Stimulated activated CD4-positive, alpha-beta T cell treated with anti-CD3 and anti-CD28 coated beads, Interleukin-15, amount 100 ng/mL, for 48 hours (primary cell): Measurements from ENCODE around the gene PPM1F.

Experiments used
- DNase-seq, 2 donors: peaks; one replicate each; pipeline ENCODE4 v3.0.0-alpha.2; 2020; ENCODE audit warnings: low read depth in 2 of 2

PPM1F gene, protein sequence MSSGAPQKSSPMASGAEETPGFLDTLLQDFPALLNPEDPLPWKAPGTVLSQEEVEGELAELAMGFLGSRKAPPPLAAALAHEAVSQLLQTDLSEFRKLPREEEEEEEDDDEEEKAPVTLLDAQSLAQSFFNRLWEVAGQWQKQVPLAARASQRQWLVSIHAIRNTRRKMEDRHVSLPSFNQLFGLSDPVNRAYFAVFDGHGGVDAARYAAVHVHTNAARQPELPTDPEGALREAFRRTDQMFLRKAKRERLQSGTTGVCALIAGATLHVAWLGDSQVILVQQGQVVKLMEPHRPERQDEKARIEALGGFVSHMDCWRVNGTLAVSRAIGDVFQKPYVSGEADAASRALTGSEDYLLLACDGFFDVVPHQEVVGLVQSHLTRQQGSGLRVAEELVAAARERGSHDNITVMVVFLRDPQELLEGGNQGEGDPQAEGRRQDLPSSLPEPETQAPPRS

DNA sequence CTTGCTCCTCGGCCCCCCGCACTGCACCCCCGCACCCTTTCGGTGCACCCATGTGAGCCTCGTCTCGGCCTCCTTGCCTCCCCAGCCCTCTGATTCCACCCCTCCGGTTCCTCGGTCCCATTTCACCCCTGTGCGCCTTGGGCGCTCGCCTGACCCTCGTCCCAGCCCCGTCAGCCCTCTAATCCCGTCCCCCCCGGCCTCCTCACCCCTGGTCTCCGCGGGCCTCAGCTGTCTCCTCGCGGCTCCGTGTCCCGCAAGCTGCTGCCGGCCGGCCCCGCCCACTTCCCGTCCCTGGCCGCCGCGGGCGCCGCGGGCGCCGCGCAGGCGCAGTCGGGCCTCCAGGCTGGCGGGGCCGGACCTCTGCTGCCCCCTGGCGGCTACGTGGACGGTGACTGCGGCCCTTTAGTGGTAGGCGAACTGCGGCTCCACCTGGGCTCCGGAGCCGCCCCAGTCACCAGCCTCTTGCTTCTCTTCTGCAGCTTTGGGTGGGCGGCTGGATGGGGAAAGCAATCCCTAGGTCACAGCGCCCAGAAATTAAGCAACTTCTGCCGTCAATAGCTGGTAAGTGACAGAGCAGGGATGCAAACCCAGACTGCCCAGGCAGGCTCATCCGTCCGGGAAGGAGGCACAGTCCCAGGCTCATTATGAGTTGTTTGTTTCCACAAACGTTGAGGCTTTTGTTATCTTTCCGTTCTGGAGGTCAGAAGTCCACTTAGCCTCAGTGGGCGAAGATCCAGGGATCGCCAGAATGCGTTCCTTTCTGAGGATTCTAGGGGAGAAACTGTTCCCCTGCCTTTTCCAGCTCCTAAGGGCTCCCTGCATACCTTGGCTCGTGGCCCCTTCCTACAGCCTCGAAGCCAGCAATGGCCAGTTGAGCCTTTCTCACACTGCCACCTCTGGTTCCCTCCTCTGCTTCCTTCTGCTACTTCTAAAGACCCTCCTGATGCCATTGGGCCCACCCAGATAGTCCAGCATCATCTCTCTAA is at the start of gene PPM1F:
Gene PPM1F, minus strand, starts transcription at position 263 of the 986 bp plus-strand sequence. CDS start 6,800 bp downstream, outside the sequence.
- peak; percentile 73 to 84 for DNase-seq

DNA sequence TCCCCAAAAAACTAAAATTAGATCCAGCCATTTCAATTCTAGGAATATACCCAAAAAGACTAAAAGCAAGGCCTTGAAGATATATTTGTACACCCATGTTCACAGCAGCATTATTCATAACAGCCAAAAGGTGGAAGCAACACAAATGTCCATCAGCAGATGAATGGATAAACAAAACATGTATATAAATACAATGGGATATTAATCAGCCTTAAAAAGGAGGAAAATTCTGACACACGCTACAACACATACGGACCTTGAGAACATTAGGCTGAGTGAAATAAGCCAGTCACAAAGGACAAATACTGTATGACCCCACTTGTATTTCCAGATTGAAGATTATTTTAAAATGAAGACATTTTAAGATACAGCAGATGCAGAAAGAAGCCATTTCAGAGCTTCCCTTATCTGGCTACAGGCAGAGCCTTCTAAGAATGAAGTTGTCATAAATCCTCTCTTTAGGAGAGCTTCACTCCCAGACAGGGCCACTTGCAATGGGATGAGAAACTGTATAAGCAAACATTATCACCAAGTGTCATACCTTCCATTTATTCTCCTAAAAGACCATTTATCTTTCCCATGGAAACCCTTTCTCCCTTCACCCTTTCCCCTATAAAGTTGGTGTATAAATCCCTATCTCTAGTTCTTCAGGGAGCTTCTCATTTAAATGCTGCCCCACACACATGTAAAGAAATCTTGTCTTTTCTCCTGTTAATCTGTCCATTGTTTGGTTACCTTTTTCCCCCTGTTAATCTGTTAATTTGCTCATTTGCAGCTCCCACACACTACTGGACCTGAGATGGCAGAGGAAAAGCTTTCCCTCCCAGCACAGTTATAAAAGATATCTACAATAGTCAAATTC is 49.2 kb upstream of the PPM1F start:
- DNase-seq, result no peak

DNA sequence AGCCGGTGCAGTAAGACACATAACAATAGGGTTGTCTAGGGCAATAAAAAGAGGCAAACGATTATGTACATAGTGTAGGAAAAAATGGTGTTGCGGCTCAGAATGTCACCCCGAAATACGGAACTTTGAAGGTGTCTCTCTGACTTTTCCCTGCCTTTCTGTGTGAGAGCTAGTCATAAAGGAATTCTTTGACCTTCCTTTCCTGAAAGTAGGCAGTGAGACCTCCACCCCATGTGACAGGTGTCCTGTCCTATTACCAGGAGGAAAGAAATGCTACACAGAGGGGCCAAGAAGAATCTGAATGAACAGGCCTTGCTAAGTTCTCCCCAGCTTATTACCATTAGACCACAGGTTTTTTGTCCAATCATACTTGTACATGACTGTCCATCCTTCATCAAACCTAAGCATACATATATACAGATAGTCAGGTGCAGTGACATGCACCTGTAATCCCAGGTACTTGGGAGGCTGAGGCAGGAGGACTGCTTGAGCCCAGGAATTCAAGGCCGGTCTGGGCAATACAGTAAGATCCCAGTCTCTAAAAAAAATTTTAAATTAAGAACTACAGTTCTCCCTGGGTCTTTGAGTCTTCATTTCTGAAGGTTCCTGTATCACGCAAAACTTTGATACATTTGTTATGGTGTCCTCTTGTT is 46.1 kb upstream of the PPM1F start:
- no peak for DNase-seq

DNA sequence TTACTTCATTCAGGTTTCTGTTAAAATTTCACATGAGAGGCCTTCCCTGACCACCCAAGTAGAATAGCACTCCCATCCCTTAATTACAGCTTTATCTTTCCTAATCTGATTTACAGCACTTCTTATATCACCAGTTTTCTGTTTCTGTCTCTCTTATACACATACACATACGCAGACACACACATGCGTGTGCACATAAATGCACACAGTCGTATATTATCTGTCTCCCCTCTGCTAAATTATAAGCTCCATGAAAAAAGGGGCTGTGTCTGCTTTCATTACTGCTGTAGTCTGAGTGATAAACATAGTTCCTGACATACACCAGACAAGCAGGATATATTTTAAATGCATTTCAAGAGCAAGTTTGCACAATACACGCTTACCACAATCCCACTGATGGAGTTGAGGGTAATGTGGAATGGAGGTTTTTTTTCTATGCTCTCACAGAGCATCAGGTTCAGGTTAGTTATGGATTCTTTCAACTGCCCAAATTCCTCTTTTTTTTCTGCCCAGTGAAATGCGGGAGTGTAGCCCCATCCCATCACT is 43.6 kb upstream of the PPM1F start:
- no peak for DNase-seq

DNA sequence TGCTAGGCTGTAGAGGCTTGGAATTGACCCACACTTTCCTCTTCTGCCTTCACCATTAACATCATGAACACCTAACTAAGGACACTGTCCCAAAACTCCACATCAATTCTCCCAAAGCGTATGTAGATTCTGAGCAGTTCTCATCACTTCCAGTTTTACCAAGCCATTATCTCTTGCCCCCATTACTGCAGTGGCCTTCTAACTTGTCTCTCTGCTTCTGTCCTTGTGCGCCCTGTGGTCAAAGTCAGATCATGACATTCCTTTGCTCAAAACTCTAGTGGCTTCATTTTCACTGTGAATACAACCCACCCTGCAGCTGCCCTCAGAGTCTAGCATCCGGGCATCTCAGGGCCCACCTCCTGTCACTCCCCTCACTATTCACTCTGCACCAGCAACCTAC is 43.0 kb upstream of the PPM1F start:
- no peak for DNase-seq

DNA sequence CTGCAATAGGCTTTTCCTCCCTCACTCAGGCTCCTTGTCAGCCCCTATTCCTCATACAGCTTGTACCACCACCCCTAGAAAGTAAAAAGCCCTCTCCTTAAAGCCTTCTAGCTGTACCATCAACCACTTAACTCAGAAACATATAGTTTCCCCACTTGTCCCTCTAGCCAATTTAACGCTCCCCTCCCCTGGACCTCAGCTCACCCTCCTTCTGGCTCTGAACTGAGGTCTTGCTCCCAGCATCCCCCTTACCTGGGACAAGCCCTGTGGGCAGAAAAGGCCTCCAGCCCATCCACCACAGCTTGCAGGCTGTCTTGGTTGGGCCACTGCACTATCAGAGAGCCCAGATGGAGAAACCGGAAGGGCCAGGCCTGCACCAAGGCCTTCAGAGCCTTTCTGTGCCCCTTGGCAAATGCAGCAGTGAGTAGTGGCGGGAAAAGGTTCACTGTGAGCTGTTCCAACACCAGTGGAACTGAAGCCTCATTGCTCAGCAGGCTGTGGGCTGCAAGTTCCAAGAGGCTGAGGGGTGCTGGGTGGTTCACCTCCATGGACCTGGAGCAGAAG is 42.3 kb upstream of the PPM1F start:
- no peak for DNase-seq

DNA sequence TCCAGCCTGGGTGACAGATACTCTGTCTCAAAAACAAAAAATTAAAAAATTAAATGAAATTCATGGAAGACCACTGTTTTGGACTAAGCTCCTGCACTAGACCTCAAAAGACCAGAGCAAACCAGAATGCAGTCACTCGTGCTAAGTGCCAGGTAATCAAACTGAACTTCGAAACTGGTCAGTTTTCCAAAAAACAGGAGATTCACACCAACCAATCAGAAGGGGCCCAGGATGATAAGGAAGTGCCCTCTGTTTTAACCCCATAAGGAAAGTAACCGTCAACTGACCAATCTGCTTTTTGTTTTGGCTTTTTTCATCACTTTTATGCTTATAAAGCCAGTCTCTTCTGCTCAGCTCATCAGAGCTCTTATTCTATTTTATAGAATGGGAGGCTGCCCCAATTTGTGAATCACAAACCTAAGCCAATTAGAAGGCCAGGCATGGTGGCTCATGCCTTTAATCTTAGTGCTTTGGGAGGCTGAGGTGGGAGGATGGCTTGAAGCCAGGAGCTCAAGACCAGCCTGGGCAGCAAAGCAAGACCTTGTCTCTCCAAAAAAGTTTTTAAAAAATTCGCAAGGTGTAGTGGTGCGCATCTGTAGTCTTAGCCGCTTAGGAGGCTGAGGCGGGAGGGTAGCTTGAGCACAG is 40.1 kb upstream of the PPM1F start:
- DNase-seq, result no peak

DNA sequence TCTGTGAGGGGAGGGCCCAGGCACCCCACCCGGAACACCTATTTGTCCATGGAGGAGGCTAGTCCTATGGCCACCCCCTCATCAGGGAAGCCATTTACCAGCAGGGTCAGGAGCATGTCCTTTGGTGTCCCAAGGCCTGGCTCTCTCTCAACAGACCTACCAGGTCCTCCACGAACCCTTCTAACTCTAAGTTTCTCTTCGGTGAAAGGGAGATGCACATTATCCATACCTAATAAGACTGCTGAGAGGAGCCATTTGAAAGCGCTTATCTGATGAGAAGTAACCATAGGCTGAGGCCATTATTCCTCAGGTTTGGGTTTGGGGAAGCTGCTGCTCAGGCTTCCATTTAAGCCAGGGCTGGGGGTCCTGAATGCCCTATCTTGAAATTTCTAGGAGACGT is 39.1 kb upstream of the PPM1F start:
- DNase-seq, result no peak

DNA sequence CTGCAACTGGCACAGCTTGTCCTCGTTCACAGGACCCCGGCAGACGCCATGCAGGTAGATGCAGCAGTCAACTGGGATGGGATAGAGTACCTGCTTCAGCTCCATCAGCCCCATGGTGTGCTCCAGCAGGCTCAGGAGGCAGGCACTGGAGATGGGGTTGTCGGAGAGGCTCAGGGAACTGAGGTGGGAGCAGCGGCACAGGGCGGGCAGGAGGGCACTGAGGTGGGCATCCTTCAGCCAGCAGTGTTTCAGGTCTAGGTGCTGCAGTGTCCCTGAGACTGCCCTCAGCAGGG is 38.6 kb upstream of the PPM1F start:
- DNase-seq, result no peak

DNA sequence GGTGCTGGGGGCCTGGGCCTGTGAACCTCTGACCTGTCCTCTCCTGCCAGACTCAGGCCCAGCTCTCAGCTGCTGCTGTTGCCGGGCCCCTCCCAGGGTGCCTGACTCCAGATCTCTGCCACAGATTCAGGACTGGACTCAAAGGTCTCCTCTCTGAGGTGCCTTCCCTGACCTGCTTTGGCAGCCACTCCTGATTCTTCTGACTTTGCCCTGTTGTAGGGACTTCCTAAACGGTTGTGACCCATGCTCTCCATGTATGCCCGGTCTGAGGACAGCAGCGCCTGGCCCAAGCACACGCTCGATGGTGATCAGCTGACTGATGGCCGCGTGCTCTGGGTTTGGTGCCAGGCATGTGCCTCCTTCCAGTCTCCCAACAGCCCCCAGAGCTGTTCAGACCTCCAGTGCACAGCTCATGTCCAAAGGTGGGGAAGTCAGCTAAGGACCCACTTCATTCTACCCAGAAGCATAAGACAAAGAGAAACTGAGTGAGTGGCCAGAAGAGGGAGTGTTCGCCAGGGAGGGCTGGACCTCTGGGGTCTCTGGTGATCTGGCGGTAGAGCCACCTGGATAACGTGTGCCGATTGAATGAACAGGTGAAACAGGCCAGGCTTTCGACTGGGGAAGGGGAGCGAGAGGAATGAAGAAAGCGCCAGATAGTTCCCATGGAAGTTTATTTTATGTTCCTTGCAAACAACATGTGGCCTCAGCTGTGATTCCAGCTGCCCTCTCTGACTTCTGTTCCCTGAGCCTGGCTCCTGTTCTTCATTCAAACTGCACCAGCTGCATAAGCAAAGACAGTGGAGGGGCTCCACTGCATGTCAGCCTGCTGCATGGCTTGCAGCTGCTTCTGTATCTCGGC is 38.0 kb upstream of the PPM1F start:
- no peak for DNase-seq

DNA sequence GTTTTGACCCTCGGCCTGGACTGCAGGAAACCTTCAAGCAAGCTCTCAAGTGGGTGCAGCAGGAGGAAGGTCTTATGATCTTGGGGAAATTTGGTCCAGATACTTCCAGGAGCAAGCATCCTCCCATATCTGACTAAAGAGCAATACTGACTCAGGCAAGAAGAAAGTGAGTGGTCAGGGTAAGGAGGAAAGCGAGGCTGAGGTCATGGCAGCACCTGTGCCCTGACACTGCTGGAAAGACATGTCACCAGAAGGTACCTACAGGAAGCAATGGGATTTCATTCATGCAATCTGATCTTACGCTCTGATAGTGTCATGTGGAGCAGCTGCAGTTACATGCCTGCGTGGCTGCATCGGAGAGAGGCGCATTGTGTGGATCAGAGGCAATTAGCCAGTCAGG is 36.4 kb upstream of the PPM1F start:
- no peak for DNase-seq

DNA sequence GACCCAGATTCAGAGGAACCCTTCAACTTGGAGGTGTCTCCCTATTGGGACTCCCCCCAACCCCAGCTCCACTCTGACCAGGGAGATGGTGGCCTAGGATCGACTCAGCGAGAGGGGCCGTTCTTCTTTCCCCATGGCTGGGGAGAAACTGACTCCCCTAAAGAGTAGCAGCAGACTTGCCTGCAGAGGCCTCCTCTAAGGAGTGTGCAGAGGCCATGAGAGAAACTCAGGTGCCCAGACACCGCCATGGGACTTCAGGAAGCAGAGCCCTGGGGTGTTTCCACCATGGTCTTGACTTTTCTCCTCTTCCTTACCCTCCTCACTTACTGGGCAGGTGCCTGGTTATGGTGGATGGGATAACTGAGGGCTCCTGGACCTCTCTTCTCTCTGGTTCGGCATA is 32.6 kb upstream of the PPM1F start:
- DNase-seq, result no peak

DNA sequence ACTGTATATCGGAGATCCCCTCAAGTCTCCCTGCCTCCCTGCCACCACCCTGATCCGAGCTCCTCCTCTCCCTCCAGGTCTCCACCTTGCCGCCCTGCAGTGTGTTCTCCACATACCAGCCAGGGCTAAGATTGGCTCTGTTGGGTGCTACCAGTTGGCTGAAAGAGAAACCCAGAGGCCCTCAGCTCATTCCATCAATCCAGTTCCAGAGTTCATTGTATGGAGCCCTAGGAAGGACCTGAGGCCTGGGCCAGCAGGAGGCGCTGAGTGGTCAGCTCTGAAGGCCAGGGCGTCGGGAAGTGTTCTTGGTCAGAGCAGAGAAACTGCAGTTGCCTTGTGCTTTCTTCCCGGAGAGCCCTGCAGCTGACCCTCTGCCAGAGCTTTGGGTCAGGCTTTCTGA is 32.1 kb upstream of the PPM1F start:
- DNase-seq, result no peak

DNA sequence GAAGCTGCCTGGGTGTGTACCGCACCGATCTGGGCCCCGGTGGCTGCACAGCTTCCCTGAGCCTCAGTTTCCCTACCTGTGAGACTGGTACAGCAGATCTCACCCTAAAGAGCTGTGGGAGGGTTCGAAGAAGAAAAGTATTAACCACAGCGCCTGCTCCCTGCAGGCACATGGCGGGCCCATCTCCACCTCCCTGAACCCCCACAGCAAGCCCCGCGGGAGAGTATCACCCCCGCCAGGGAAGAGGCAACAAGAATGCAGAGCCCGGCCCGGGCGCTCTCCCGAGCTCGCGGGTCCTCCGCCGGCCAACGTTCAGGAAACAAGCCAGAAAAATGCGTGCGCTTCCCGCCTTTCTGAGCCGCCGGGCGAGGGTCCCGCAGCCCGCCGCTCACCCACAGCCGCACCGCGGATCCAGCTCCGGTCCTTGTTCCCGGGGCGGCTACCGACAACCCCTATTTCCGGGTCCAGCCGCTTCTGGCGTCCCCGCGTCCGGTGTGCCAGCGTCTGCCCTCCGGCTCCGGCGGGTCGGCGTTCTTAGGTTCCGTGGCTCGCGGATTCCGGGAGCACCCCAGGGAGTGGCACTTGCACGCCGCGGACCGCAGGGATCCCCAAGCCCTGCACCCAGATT is 29.8 kb upstream of the PPM1F start, which contains the start of gene TOP3B:
Gene TOP3B, minus strand, starts transcription at position 450 of the 628 bp plus-strand sequence. CDS start 7,078 bp downstream, outside the sequence.
- DNase-seq, result peak; percentile 77 to 78

DNA sequence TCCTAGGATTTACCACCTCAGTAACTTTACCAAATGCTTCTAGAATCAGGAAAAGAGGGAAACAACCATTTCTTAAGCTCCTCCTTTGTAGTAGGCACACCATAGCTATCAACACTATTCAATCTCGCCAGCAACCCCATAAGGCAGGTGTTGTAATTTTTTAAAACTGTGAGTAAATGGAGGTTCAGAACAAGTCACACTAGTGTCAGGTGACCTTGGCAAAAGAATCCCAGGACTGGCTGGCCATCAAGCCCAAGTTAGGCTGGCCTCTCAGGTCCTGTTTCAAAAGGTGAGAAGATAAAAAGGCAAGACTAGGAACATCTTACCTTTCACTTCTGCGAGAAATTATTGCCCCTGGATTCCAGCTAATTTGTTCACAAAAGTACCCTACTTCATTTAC is 29.2 kb upstream of the PPM1F start:
- no peak for DNase-seq

DNA sequence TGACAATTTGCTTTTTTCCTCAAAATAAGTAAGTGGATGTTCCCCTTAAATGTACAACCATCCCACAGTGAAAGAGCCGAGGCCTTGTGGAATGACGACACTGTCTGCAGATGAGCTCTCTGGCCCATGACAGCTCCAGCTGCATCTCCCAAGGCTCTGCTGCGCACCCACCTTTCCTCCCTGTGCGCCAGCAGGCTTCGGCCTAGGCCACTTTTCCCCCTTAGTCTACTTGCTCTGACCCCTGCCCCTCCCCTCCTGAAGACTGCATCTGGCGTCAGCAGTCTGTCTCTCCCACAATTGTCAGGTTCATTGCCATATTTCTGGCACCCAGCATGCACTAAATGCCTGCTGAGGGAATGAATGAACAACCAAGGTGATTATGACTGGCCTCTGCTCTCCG is 27.9 kb upstream of the PPM1F start:
- no peak for DNase-seq

DNA sequence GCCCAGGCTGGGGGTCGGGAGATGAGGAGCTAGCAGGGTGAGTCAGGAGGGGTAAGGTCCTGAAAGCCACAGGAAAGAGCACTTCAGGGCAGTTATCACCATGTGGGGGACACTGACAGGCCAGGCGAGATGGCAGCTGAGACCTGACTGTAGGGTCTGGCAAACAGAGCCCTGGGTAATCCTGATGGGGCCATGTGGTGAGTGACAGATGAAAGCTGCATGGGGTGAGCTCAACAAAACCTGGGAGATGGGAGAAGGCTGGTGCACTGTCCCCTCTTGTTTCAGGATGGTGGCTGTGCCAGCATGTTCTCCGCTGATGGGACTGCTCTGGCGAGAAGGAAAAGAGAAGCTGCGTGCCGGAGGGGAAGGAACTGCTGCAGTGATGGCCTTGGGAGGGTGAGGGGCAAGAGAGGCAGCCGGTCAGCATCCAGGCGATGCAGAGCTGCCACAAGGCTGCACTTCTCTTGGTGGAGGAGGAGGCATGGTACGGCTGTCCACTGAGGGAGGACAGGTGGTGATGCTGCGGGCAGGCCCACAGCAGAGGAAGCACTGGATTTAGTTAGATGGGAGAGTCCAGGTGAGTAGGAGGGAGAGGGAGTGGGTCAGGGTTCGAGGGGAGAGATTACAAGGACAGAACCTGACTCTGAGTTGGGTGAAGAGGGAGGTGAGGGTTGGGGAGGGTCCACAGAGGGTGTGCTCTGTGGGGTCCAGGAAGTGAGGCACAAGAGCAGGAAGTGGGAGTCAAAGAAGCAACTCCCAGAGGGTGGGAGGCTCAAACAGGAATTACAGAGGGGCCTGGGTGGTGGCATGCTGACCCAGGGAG is 26.1 kb upstream of the PPM1F start:
- DNase-seq, result no peak

DNA sequence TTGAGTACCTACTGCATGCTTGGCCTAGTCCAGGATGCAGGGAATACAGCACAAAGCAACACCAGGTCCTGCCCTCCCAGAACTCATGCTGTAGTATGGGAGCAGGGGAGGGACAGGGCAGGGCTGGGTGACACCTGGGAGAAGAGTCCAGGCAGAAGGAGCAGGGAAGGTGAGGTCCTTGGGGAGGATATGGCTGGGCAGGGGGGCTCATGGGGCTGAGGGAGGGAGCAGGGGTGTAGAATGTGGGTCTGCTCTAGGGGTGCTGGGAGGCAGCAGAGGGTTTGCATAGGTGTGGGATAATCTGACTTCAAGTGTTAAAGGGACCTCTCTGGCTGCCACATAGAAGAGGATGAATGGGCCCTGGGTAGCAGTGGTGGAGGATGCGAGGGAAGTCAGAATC is 25.2 kb upstream of the PPM1F start:
- DNase-seq, result no peak
